Effector memory CD4-positive, alpha-beta T cell (primary cell): Measurements from ENCODE around the gene DPF3.

Experiments used
- DNase-seq, 3 donors: peaks; one replicate each; pipeline ENCODE4 v3.0.0-alpha.2; 2020
- H3K27ac ChIP-seq: 2 replicates; pipeline ENCODE4 v1.7.0; 2013; ENCODE audit warnings: mild to moderate bottlenecking, low read length, moderate library complexity; ENCODE audit not compliant: insufficient read depth, poor library complexity, severe bottlenecking
- H3K27me3 ChIP-seq: replicated peaks from 2 replicates; pipeline ENCODE4 v1.7.0; 2013; ENCODE audit warnings: mild to moderate bottlenecking, low read length; ENCODE audit not compliant: insufficient read depth, control insufficient read depth, poor library complexity, severe bottlenecking
- H3K36me3 ChIP-seq: 2 replicates; pipeline ENCODE4 v1.7.0; 2013; ENCODE audit warnings: mild to moderate bottlenecking, low read length, moderate library complexity; ENCODE audit not compliant: control insufficient read depth, insufficient read depth
- H3K4me1 ChIP-seq: 2 replicates; pipeline ENCODE4 v1.7.0; 2013; ENCODE audit warnings: low read length, mild to moderate bottlenecking; ENCODE audit not compliant: control insufficient read depth, insufficient read depth, poor library complexity, severe bottlenecking
- H3K4me3 ChIP-seq: 2 replicates; pipeline ENCODE4 v1.7.0; 2013; ENCODE audit warnings: low read length, low read depth, mild to moderate bottlenecking; ENCODE audit not compliant: insufficient read depth, poor library complexity, severe bottlenecking
- H3K9me3 ChIP-seq: 2 replicates; pipeline ENCODE4 v1.7.0; 2013; ENCODE audit warnings: mild to moderate bottlenecking, low read length, moderate library complexity; ENCODE audit not compliant: control insufficient read depth

Gene DPF3

DNA sequence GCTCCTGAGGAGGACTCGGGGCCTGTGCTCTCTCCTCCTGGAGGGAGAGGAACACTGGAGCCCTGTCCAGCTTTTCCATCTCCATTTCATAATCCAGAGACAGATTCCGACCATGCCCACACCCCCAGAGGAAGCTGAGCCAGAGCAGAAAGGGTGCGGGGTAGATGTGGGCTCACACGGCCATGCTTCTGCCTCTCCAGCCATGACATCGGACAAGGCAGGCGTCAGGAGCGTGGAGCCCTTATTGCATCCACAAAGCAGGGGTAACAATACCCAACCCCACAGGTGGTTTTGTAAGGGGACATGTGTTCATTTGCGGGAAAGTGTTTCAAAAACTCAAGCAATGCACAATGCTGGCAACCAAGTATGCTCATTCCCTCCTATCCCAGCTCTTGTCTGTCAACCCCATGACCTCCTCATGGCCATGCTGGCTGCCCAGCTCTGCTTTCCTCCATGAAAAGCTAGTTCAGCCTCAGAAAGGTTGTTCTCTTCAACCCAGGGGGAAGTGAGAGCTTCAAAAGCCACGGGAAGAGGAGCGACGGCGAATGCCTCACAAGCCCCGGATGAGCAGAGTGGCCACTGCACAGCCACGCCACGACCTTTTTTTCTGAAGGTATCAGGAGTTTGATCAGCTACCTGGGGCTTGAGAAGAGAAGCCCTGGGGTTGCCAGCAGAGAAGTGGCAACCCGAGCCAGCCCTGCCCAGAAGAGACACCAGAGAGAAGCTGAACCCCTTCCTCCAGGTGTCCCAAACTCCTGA lies 161.7 kb downstream of the DPF3 start:
- no peaks in the 10 kb centered on the region for H3K36me3 ChIP-seq
- no peak for DNase-seq
- H3K27me3 ChIP-seq, result no peaks in the 10 kb centered on the region
- H3K9me3 ChIP-seq, result no peaks in the 10 kb centered on the region
- H3K4me3 ChIP-seq, result no peak overlapping the region
- no peaks in the 10 kb centered on the region for H3K4me1 ChIP-seq
- H3K27ac ChIP-seq, result no peak overlapping the region

DNA sequence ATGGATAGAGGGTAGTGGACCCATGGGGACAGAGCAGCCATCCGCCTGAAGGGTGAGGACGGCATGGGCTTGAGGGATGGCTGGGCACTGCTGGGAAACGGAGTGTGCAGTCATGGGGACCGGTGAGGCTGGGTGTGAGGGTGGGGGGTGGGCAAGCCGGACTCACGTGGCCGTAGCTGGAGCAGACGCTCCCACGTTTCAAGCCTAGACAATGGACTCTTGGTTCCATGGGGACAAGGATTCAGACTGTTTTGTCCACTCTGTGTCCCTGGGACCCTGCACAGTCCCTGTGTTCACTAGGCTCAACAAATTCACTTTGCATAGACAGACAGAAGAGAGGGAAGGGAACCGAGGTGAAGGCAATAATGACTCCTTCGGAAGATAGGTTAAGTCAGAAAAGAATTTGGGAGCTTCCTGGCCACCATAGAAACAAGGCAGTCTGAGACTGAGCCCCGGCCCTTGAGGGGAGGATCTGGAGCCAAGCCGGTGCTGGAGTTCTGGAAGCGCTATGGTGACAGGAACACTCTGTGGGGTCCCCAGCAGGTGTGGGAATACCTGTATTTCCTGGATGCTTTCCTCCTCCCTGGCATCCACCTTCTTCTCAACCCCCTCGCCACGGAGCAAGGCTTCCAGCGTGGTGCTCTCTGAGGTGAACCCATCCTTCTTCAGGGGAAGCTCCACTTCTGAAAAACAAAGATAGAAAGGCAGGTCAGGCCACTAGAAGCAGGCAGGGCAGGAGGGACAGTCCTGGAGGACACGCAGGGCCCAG lies 162.5 kb downstream of the DPF3 start:
- no peaks in the 10 kb centered on the region for H3K4me1 ChIP-seq
- no peak for DNase-seq
- no peak overlapping the region for H3K27ac ChIP-seq
- no peak overlapping the region for H3K4me3 ChIP-seq
- no peaks in the 10 kb centered on the region for H3K9me3 ChIP-seq
- no peaks in the 10 kb centered on the region for H3K36me3 ChIP-seq
- H3K27me3 ChIP-seq, result no peaks in the 10 kb centered on the region

GRCh38 chr14:72730468-72730867 lies 163.4 kb downstream of the DPF3 start:
- Histone ChIP-seq H3K27ac (no peak overlapping the region), H3K36me3 (no peaks in the 10 kb centered on the region), H3K9me3 (no peaks in the 10 kb centered on the region), H3K4me1 (no peaks in the 10 kb centered on the region), H3K27me3 (no peaks in the 10 kb centered on the region), H3K4me3 (no peak overlapping the region)
- no peak for DNase-seq

DNA sequence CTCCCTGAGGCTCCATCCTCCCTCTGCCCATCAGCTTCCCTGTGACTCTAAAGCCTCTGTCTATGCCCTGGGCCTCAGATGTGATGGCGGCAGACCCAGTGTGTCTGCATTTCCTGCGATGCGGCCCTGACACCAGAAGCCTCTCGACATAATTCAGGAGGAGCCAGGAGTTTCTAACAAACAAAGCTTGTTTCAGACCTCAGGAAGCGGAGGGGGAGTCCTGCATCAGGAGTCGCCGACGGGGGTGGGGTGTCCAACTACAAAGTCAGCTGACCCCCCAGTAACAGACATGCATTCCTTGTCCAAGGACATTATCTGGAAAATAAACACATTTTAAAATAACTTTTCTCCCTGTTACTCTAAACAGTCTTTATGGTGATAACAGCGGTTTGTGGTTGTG lies 167.5 kb downstream of the DPF3 start:
- H3K27me3 ChIP-seq, result no peaks in the 10 kb centered on the region
- H3K4me1 ChIP-seq, result no peaks in the 10 kb centered on the region
- H3K9me3 ChIP-seq, result no peaks in the 10 kb centered on the region
- H3K27ac ChIP-seq, result no peak overlapping the region
- no peak overlapping the region for H3K4me3 ChIP-seq
- DNase-seq, result no peak
- H3K36me3 ChIP-seq, result no peaks in the 10 kb centered on the region

- Histone ChIP-seq H3K36me3 (no peaks in the 10 kb centered on the region), H3K27me3 (no peaks in the 10 kb centered on the region)
- no peak for DNase-seq
These were observed 169.9 kb downstream of the DPF3 start for GRCh38 chr14:72723858-72724530.

GRCh38 chr14:72722201-72722785 lies 171.6 kb downstream of the DPF3 start:
- no peaks in the 10 kb centered on the region for H3K36me3 ChIP-seq
- H3K4me3 ChIP-seq, result no peak overlapping the region
- no peak for DNase-seq
- no peaks in the 10 kb centered on the region for H3K4me1 ChIP-seq
- no peaks in the 10 kb centered on the region for H3K9me3 ChIP-seq
- H3K27ac ChIP-seq, result no peak overlapping the region
- H3K27me3 ChIP-seq, result no peaks in the 10 kb centered on the region

More at GRCh38 chr14:72723858-72724530, 169.9 kb downstream of the DPF3 start:
- Histone ChIP-seq H3K9me3 (no peaks in the 10 kb centered on the region), H3K4me1 (no peaks in the 10 kb centered on the region), H3K4me3 (no peak overlapping the region), H3K27ac (no peak overlapping the region)

- no peak for DNase-seq
- Histone ChIP-seq H3K27ac (no peak overlapping the region), H3K4me3 (no peak overlapping the region), H3K4me1 (no peaks in the 10 kb centered on the region), H3K27me3 (no peaks in the 10 kb centered on the region), H3K36me3 (no peaks in the 10 kb centered on the region), H3K9me3 (no peaks in the 10 kb centered on the region)
These were observed 172.8 kb downstream of the DPF3 start for GRCh38 chr14:72721083-72721482.

GRCh38 chr14:72717220-72717619 lies 176.7 kb downstream of the DPF3 start:
- no peak for DNase-seq
- peaks cover 11% of the 10 kb centered on the region for H3K4me1 ChIP-seq
- H3K4me3 ChIP-seq, result no peak overlapping the region
- no peaks in the 10 kb centered on the region for H3K9me3 ChIP-seq
- no peaks in the 10 kb centered on the region for H3K27me3 ChIP-seq
- H3K27ac ChIP-seq, result no peak overlapping the region
- H3K36me3 ChIP-seq, result no peaks in the 10 kb centered on the region

DNA sequence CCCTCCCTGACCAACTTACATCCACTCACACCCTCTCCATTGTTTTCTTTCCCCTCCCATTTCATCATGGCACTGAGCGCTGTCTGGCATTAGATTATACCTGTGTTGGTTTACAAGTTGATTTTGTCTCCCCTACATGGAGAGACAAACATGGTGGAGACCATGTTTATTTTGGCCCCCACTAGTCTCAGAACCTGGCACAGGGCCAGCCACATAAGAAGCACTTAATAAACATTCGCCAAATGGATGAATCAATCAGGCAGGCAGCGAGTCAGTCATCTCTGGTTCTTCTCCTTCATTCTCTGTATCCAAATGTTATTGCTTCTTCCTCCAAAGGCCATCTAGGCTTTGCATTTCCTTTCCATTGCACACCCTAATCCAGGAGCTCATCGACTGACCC lies 177.4 kb downstream of the DPF3 start:
- no peak for DNase-seq
- Histone ChIP-seq H3K4me3 (no peak overlapping the region), H3K4me1 (peaks cover 11% of the 10 kb centered on the region), H3K9me3 (no peaks in the 10 kb centered on the region), H3K27me3 (no peaks in the 10 kb centered on the region), H3K36me3 (no peaks in the 10 kb centered on the region), H3K27ac (no peak overlapping the region)
